SK-N-SH treated with all-trans-retinoic acid at 6 μM for 48 hours (cell line): ENCODE results near the gene SLC44A2.

Source experiments
- ATAC-seq: fragments of 200-7000 bp; cut with Tn5 transposase; 3 replicates; pipeline ENCODE4 v1.9.1; 2020; ENCODE audit warnings: mild to moderate bottlenecking, moderate library complexity
- ARNTL ChIP-seq: fragments of 450-650 bp; formaldehyde crosslinking; IDR thresholded peaks from 2 replicates; pipeline ENCODE4 v1.5.0; 2020; ENCODE audit warnings: low read depth, mild to moderate bottlenecking, moderate library complexity, borderline replicate concordance
- BACH2 ChIP-seq: fragments of 250-450 bp; sonication (Bioruptor Pico); IDR thresholded peaks from 2 replicates; pipeline ENCODE4 v1.9.0; 2021; ENCODE audit warnings: mild to moderate bottlenecking, borderline replicate concordance
- CSDC2 ChIP-seq: fragments of 250-450 bp; sonication (Bioruptor Pico); IDR thresholded peaks from 2 replicates; pipeline ENCODE4 v1.5.0; 2020; ENCODE audit warnings: mild to moderate bottlenecking, moderate library complexity
- GLIS3 ChIP-seq: fragments of 250-450 bp; sonication (Bioruptor Pico); IDR thresholded peaks from 2 replicates; pipeline ENCODE4 v1.5.0; 2020; ENCODE audit warnings: mild to moderate bottlenecking, moderate library complexity
- ISL1 ChIP-seq: fragments of 250-450 bp; sonication (Bioruptor Pico); IDR thresholded peaks from 2 replicates; pipeline ENCODE4 v2.1.2; 2022; ENCODE audit warnings: mild to moderate bottlenecking, moderate library complexity
- PPARA ChIP-seq: fragments of 250-450 bp; sonication (Bioruptor Pico); IDR thresholded peaks from 2 replicates; pipeline ENCODE4 v1.5.0; 2020; ENCODE audit warnings: mild to moderate bottlenecking, borderline replicate concordance
- SNAI2 ChIP-seq: fragments of 250-450 bp; sonication (Bioruptor Pico); IDR thresholded peaks from 2 replicates; pipeline ENCODE4 v1.5.0; 2020; ENCODE audit warnings: mild to moderate bottlenecking, moderate library complexity
- TCF4 ChIP-seq: fragments of 250-450 bp; sonication (Bioruptor Pico); IDR thresholded peaks from 2 replicates; pipeline ENCODE4 v1.8.0; 2021; ENCODE audit warnings: mild to moderate bottlenecking, moderate library complexity, borderline replicate concordance
- TOX ChIP-seq: fragments of 250-450 bp; sonication (Bioruptor Pico); IDR thresholded peaks from 2 replicates; pipeline ENCODE4 v1.8.0; 2021; ENCODE audit warnings: mild to moderate bottlenecking, moderate library complexity, borderline replicate concordance
- ZC3H10 ChIP-seq: fragments of 250-450 bp; sonication (Bioruptor Pico); IDR thresholded peaks from 2 replicates; pipeline ENCODE4 v1.5.1; 2021; ENCODE audit warnings: mild to moderate bottlenecking, moderate library complexity
- ZFP3 ChIP-seq: fragments of 250-450 bp; sonication (Bioruptor Pico); IDR thresholded peaks from 2 replicates; pipeline ENCODE4 v1.5.0; 2020; ENCODE audit warnings: mild to moderate bottlenecking, moderate library complexity
- ZFP30 ChIP-seq: fragments of 450-650 bp; formaldehyde crosslinking; IDR thresholded peaks from 2 replicates; pipeline ENCODE4 v1.5.0; 2022; ENCODE audit warnings: mild to moderate bottlenecking, moderate library complexity
- ZNF565 ChIP-seq: fragments of 450-650 bp; formaldehyde crosslinking; conservative IDR thresholded peaks from 2 replicates; pipeline ENCODE4 v1.5.0; 2020; ENCODE audit warnings: low read depth, mild to moderate bottlenecking, moderate library complexity
- ZNF70 ChIP-seq: fragments of 450-650 bp; formaldehyde crosslinking; IDR thresholded peaks from 2 replicates; pipeline ENCODE4 v1.5.0; 2020; ENCODE audit warnings: mild to moderate bottlenecking, moderate library complexity
- ZNF8 ChIP-seq: fragments of 450-650 bp; formaldehyde crosslinking; IDR thresholded peaks from 2 replicates; pipeline ENCODE4 v1.5.0; 2020; ENCODE audit warnings: mild to moderate bottlenecking, moderate library complexity
- TF ChIP-seq, protein P1 (sequence below): fragments of 250-450 bp; sonication (Bioruptor Pico); IDR thresholded peaks from 2 replicates; pipeline ENCODE4 v1.8.0; 2020; ENCODE audit warnings: mild to moderate bottlenecking, moderate library complexity, borderline replicate concordance
- TF ChIP-seq, protein P2 (sequence below): fragments of 250-450 bp; sonication (Bioruptor Pico); IDR thresholded peaks from 2 replicates; pipeline ENCODE4 v1.5.1; 2020; ENCODE audit warnings: low read depth, mild to moderate bottlenecking, moderate library complexity
- TF ChIP-seq, protein P3 (sequence below): fragments of 250-450 bp; sonication (Bioruptor Pico); IDR thresholded peaks from 2 replicates; pipeline ENCODE4 v1.5.0; 2020; ENCODE audit warnings: mild to moderate bottlenecking, moderate library complexity
- TF ChIP-seq, protein P4 (sequence below): fragments of 250-450 bp; sonication (Bioruptor Pico); IDR thresholded peaks from 2 replicates; pipeline ENCODE4 v1.5.1; 2021; ENCODE audit warnings: mild to moderate bottlenecking, moderate library complexity

The SLC44A2 gene

GRCh38 chr19:10642473-10643171 is 17.3 kb downstream of the SLC44A2 start:
- ATAC-seq: no peak
- TF ChIP-seq TOX (CRISPR knock-in tag) (no peak), SNAI2 (CRISPR knock-in tag) (no peak), GLIS3 (CRISPR knock-in tag) (no peak), TCF4 (no peak), ARNTL (CRISPR knock-in tag) (no peak), ISL1 (CRISPR knock-in tag) (no peak), ZC3H10 (no peak), ZNF8 (CRISPR knock-in tag) (no peak), PPARA (CRISPR knock-in tag) (no peak), BACH2 (CRISPR knock-in tag) (no peak), ZNF565 (CRISPR knock-in tag) (no peak), ZNF70 (no peak), ZFP3 (CRISPR knock-in tag) (no peak), CSDC2 (CRISPR knock-in tag) (no peak)
- TF ChIP-seq, protein P1, sequence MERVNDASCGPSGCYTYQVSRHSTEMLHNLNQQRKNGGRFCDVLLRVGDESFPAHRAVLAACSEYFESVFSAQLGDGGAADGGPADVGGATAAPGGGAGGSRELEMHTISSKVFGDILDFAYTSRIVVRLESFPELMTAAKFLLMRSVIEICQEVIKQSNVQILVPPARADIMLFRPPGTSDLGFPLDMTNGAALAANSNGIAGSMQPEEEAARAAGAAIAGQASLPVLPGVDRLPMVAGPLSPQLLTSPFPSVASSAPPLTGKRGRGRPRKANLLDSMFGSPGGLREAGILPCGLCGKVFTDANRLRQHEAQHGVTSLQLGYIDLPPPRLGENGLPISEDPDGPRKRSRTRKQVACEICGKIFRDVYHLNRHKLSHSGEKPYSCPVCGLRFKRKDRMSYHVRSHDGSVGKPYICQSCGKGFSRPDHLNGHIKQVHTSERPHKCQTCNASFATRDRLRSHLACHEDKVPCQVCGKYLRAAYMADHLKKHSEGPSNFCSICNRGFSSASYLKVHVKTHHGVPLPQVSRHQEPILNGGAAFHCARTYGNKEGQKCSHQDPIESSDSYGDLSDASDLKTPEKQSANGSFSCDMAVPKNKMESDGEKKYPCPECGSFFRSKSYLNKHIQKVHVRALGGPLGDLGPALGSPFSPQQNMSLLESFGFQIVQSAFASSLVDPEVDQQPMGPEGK: no peak
- TF ChIP-seq, protein P2, sequence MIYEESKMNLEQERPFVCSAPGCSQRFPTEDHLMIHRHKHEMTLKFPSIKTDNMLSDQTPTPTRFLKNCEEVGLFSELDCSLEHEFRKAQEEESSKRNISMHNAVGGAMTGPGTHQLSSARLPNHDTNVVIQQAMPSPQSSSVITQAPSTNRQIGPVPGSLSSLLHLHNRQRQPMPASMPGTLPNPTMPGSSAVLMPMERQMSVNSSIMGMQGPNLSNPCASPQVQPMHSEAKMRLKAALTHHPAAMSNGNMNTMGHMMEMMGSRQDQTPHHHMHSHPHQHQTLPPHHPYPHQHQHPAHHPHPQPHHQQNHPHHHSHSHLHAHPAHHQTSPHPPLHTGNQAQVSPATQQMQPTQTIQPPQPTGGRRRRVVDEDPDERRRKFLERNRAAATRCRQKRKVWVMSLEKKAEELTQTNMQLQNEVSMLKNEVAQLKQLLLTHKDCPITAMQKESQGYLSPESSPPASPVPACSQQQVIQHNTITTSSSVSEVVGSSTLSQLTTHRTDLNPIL: no peak
- TF ChIP-seq, protein P3, sequence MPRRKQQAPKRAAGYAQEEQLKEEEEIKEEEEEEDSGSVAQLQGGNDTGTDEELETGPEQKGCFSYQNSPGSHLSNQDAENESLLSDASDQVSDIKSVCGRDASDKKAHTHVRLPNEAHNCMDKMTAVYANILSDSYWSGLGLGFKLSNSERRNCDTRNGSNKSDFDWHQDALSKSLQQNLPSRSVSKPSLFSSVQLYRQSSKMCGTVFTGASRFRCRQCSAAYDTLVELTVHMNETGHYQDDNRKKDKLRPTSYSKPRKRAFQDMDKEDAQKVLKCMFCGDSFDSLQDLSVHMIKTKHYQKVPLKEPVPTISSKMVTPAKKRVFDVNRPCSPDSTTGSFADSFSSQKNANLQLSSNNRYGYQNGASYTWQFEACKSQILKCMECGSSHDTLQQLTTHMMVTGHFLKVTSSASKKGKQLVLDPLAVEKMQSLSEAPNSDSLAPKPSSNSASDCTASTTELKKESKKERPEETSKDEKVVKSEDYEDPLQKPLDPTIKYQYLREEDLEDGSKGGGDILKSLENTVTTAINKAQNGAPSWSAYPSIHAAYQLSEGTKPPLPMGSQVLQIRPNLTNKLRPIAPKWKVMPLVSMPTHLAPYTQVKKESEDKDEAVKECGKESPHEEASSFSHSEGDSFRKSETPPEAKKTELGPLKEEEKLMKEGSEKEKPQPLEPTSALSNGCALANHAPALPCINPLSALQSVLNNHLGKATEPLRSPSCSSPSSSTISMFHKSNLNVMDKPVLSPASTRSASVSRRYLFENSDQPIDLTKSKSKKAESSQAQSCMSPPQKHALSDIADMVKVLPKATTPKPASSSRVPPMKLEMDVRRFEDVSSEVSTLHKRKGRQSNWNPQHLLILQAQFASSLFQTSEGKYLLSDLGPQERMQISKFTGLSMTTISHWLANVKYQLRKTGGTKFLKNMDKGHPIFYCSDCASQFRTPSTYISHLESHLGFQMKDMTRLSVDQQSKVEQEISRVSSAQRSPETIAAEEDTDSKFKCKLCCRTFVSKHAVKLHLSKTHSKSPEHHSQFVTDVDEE (CRISPR knock-in tag): no peak
- TF ChIP-seq, protein P4, sequence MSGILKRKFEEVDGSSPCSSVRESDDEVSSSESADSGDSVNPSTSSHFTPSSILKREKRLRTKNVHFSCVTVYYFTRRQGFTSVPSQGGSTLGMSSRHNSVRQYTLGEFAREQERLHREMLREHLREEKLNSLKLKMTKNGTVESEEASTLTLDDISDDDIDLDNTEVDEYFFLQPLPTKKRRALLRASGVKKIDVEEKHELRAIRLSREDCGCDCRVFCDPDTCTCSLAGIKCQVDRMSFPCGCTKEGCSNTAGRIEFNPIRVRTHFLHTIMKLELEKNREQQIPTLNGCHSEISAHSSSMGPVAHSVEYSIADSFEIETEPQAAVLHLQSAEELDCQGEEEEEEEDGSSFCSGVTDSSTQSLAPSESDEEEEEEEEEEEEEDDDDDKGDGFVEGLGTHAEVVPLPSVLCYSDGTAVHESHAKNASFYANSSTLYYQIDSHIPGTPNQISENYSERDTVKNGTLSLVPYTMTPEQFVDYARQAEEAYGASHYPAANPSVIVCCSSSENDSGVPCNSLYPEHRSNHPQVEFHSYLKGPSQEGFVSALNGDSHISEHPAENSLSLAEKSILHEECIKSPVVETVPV (CRISPR knock-in tag): no peak

DNA sequence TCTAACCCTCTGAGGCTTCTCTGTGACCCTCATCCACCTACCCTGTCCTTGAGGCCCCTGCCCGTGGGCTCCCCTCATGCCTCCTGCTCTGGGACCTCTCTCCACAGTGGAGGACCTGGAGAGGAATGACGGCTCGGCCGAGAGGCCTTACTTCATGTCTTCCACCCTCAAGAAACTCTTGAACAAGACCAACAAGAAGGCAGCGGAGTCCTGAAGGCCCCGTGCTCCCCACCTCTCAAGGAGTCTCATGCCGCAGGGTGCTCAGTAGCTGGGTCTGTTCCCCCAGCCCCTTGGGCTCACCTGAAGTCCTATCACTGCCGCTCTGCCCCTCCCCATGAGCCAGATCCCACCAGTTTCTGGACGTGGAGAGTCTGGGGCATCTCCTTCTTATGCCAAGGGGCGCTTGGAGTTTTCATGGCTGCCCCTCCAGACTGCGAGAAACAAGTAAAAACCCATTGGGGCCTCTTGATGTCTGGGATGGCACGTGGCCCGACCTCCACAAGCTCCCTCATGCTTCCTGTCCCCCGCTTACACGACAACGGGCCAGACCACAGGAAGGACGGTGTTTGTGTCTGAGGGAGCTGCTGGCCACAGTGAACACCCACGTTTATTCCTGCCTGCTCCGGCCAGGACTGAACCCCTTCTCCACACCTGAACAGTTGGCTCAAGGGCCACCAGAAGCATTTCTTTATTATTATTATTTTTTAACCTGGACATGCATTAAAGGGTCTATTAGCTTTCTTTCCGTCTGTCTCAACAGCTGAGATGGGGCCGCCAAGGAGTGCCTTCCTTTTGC is 18.0 kb downstream of the SLC44A2 start:
- TF ChIP-seq BACH2 (CRISPR knock-in tag) (no peak), TOX (CRISPR knock-in tag) (no peak), ZFP30 (CRISPR knock-in tag) (no peak), ZC3H10 (no peak), ARNTL (CRISPR knock-in tag) (no peak)
- TF ChIP-seq, protein P3 (CRISPR knock-in tag): no peak
- no peak for ATAC-seq
